ENCODE results near the gene ST3GAL4.

Gene ST3GAL4

DNA sequence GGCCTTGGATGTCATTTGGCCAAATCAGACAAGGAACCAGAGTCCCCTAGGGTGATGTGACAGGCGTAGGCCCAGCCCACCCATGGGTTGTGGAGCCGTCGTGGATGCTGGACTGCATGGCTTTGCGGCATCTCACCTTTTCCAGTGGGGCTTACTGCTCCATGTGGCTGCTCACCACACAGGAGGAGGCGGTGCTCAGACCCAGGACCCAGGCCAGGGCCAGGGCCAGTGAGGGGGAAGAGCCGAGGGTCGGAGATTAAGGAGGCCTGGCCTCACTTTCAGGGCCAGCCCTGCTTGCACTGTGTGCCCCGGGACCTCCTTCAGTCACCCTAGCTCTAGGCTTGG lies 105.6 kb downstream of the ST3GAL4 start:
- DNase-seq (ENCODE audit: low spot score) (no peak), ATAC-seq (ENCODE audit: low read depth) (peak; percentile 7; the same call in 1 of the 3 replicates)
- no peak overlapping the region for H3K4me3 ChIP-seq (ENCODE audit: severe bottlenecking)
- no peak overlapping the region for H3K27ac ChIP-seq (ENCODE audit: poor library complexity, severe bottlenecking)
- TF ChIP-seq, protein P1, sequence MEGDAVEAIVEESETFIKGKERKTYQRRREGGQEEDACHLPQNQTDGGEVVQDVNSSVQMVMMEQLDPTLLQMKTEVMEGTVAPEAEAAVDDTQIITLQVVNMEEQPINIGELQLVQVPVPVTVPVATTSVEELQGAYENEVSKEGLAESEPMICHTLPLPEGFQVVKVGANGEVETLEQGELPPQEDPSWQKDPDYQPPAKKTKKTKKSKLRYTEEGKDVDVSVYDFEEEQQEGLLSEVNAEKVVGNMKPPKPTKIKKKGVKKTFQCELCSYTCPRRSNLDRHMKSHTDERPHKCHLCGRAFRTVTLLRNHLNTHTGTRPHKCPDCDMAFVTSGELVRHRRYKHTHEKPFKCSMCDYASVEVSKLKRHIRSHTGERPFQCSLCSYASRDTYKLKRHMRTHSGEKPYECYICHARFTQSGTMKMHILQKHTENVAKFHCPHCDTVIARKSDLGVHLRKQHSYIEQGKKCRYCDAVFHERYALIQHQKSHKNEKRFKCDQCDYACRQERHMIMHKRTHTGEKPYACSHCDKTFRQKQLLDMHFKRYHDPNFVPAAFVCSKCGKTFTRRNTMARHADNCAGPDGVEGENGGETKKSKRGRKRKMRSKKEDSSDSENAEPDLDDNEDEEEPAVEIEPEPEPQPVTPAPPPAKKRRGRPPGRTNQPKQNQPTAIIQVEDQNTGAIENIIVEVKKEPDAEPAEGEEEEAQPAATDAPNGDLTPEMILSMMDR (IDR thresholded peaks at IDR 0.05; ENCODE audit: poor library complexity, severe bottlenecking) = no peak
- H3K36me3 ChIP-seq (ENCODE audit: low read depth) = no peaks in the 10 kb centered on the region
- no peaks in the 10 kb centered on the region for H3K4me1 ChIP-seq (ENCODE audit: insufficient read depth, poor library complexity, severe bottlenecking)
- H3K9me3 ChIP-seq (ENCODE audit: severe bottlenecking) = no peaks in the 10 kb centered on the region
- peaks cover 9% of the 10 kb centered on the region for H3K27me3 ChIP-seq (ENCODE audit: insufficient read depth, poor library complexity, severe bottlenecking)

DNA sequence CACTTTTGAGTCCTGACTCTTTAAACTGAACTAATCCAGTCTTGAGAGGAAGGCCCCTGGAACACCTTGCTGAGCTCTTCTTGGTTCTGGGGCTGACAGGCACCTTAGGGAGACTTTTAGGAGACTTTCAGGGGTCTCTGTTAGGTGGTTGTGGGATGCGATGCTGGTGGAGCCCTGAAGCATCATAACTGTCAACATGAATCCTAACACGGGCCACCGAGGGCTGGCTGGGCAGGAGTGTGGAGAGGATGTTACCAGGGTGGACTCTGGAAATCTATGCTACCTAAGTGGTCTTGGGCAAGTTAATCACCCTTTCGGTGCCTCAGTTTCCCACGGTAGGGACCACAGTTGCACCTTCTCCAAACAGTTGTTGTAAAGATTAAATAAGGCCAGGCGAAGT lies 106.5 kb downstream of the ST3GAL4 start:
- H3K4me1 ChIP-seq (ENCODE audit: insufficient read depth, poor library complexity, severe bottlenecking) = no peaks in the 10 kb centered on the region
- no peak for ATAC-seq (ENCODE audit: low read depth)
- H3K9me3 ChIP-seq (ENCODE audit: severe bottlenecking) = no peaks in the 10 kb centered on the region
- DNase-seq (ENCODE audit: low spot score) = no peak
- H3K27ac ChIP-seq (ENCODE audit: poor library complexity, severe bottlenecking) = no peak overlapping the region
- H3K27me3 ChIP-seq (ENCODE audit: insufficient read depth, poor library complexity, severe bottlenecking) = peaks cover 9% of the 10 kb centered on the region
- H3K4me3 ChIP-seq (ENCODE audit: severe bottlenecking) = no peak overlapping the region
- TF ChIP-seq, protein P1 (IDR thresholded peaks at IDR 0.05; ENCODE audit: poor library complexity, severe bottlenecking) = no peak
- H3K36me3 ChIP-seq (ENCODE audit: low read depth) = no peaks in the 10 kb centered on the region

DNA sequence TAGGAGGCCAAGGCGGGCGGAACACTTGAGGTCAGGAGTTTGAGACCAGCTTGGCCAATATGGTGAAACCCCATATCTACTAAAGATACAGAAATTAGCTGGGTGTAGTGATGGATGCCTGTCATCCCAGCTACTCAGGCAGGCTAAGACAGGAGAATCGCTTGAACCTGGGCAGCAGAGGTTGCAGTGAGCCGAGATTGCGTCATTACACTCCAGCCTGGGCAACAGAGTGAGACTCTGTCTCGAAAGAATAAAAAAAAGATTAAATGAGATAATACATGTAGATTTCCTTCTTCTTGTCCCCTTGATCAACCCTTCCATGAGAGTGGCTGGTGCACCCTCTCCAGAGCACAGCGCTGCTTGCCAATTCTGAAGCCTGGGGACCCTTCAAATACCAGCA lies 106.9 kb downstream of the ST3GAL4 start:
- H3K27ac ChIP-seq (ENCODE audit: poor library complexity, severe bottlenecking) = no peak overlapping the region
- no peaks in the 10 kb centered on the region for H3K4me1 ChIP-seq (ENCODE audit: insufficient read depth, poor library complexity, severe bottlenecking)
- peaks cover 9% of the 10 kb centered on the region for H3K27me3 ChIP-seq (ENCODE audit: insufficient read depth, poor library complexity, severe bottlenecking)
- H3K4me3 ChIP-seq (ENCODE audit: severe bottlenecking) = no peak overlapping the region
- ATAC-seq (ENCODE audit: low read depth) (no peak), DNase-seq (ENCODE audit: low spot score) (no peak)
- H3K9me3 ChIP-seq (ENCODE audit: severe bottlenecking) = no peaks in the 10 kb centered on the region
- no peaks in the 10 kb centered on the region for H3K36me3 ChIP-seq (ENCODE audit: low read depth)
- TF ChIP-seq, protein P1 (IDR thresholded peaks at IDR 0.05; ENCODE audit: poor library complexity, severe bottlenecking) = no peak
